ENCODE measurements around the gene DENND6A.
"Not testable (repeated sequence)": the region's sequence is repeated elsewhere in the genome, so short reads cannot be mapped to it uniquely, and the experiment has no call there.

Gene DENND6A

GRCh38 chr3:57652203-57652602 lies 40.7 kb downstream of the DENND6A start:
- no CpG with 5 or more reads among the region's 3 CpGs for WGBS (ENCODE audit: extremely low coverage, insufficient coverage, low lambda C conversion rate)
- no peak overlapping the region for H4K8ac ChIP-seq (ENCODE audit: low read depth, low read length)
- H3K27me3 ChIP-seq (ENCODE audit: insufficient read depth, low read length, poor library complexity) = no peaks in the 10 kb centered on the region
- H2BK5ac ChIP-seq (ENCODE audit: low read length) = no peak overlapping the region
- H3K79me2 ChIP-seq (ENCODE audit: control insufficient read depth, insufficient read depth, low read length) = no peaks in the 10 kb centered on the region
- DNase-seq = no peak
- no peak overlapping the region for H3K27ac ChIP-seq (ENCODE audit: low read depth, low read length)
- no peak overlapping the region for H3K23ac ChIP-seq (ENCODE audit: low read length)
- no peaks in the 10 kb centered on the region for H3K36me3 ChIP-seq (ENCODE audit: control insufficient read depth, insufficient read depth, low read length)
- H3K4me3 ChIP-seq (ENCODE audit: low read length) = no peak overlapping the region
- no peak overlapping the region for H3K9ac ChIP-seq (ENCODE audit: low read length)
- no peaks in the 10 kb centered on the region for H3K4me1 ChIP-seq (ENCODE audit: control insufficient read depth, low read depth, low read length)
- no peak overlapping the region for H3K56ac ChIP-seq (ENCODE audit: low read length)
- H3K79me1 ChIP-seq (ENCODE audit: low read length) = peaks cover 2% of the 10 kb centered on the region
- no peak overlapping the region for H3K18ac ChIP-seq (ENCODE audit: low read length)
- no peak overlapping the region for H3K4ac ChIP-seq (ENCODE audit: low read depth, low read length)
- H4K5ac ChIP-seq (ENCODE audit: low read length) = no peak overlapping the region
- no peak overlapping the region for H2AK5ac ChIP-seq (ENCODE audit: low read length)
- H2BK120ac ChIP-seq (ENCODE audit: low read depth, low read length) = no peak overlapping the region
- H2BK15ac ChIP-seq (replicated peaks; ENCODE audit: low read depth) = no peak overlapping the region
- no peak overlapping the region for H3K4me2 ChIP-seq (ENCODE audit: low read length)

- no peak overlapping the region for H2BK120ac ChIP-seq (ENCODE audit: low read depth, low read length)
- H4K8ac ChIP-seq (ENCODE audit: low read depth, low read length) = no peak overlapping the region
- H2BK5ac ChIP-seq (ENCODE audit: low read length) = no peak overlapping the region
- peaks cover 1% of the 10 kb centered on the region for H3K36me3 ChIP-seq (ENCODE audit: control insufficient read depth, insufficient read depth, low read length)
- H3K79me1 ChIP-seq (ENCODE audit: low read length) = peaks cover 2% of the 10 kb centered on the region
- H3K4me1 ChIP-seq (ENCODE audit: control insufficient read depth, low read depth, low read length) = no peaks in the 10 kb centered on the region
- H3K18ac ChIP-seq (ENCODE audit: low read length) = no peak overlapping the region
- no peak overlapping the region for H3K9ac ChIP-seq (ENCODE audit: low read length)
- H2AK5ac ChIP-seq (ENCODE audit: low read length) = no peak overlapping the region
- H3K56ac ChIP-seq (ENCODE audit: low read length) = no peak overlapping the region
- H3K23ac ChIP-seq (ENCODE audit: low read length) = no peak overlapping the region
- WGBS (ENCODE audit: extremely low coverage, insufficient coverage, low lambda C conversion rate) = no CpG with 5 or more reads among the region's 2 CpGs
- no peaks in the 10 kb centered on the region for H3K79me2 ChIP-seq (ENCODE audit: control insufficient read depth, insufficient read depth, low read length)
- H3K27me3 ChIP-seq (ENCODE audit: insufficient read depth, low read length, poor library complexity) = no peaks in the 10 kb centered on the region
- no peak overlapping the region for H3K4me2 ChIP-seq (ENCODE audit: low read length)
- no peak overlapping the region for H3K27ac ChIP-seq (ENCODE audit: low read depth, low read length)
- no peak overlapping the region for H4K5ac ChIP-seq (ENCODE audit: low read length)
- H2BK15ac ChIP-seq (replicated peaks; ENCODE audit: low read depth) = no peak overlapping the region
- H3K4ac ChIP-seq (ENCODE audit: low read depth, low read length) = no peak overlapping the region
- H3K4me3 ChIP-seq (ENCODE audit: low read length) = no peak overlapping the region
- no peak for DNase-seq
Measured at GRCh38 chr3:57647292-57647940, 45.5 kb downstream of the DENND6A start.

DNA sequence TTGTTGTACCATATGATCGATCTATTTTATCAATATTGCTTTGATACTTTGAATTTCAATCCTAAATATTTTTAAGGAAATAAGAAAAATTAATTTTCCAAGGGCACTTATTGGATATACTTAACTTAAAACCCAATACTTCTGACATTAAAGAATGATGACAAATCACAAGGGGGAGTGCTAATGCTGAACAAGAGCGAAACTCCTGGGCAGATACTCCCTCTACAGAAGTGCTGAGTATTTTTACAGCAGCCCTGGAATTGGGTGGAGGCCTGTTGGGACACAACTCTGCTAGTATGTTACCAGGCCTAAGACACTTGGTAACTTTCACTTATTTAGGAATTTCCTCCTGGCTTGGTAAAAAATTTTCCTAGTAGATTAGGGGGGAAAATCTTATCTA lies 46.2 kb downstream of the DENND6A start:
- H3K4ac ChIP-seq (ENCODE audit: low read depth, low read length) = no peak overlapping the region
- H3K4me3 ChIP-seq (ENCODE audit: low read length) = no peak overlapping the region
- H3K36me3 ChIP-seq (ENCODE audit: control insufficient read depth, insufficient read depth, low read length) = peaks cover 1% of the 10 kb centered on the region
- H2BK15ac ChIP-seq (replicated peaks; ENCODE audit: low read depth) = no peak overlapping the region
- H2AK5ac ChIP-seq (ENCODE audit: low read length) = no peak overlapping the region
- H3K79me1 ChIP-seq (ENCODE audit: low read length) = peaks cover 2% of the 10 kb centered on the region
- H2BK5ac ChIP-seq (ENCODE audit: low read length) = no peak overlapping the region
- H3K56ac ChIP-seq (ENCODE audit: low read length) = no peak overlapping the region
- no peaks in the 10 kb centered on the region for H3K27me3 ChIP-seq (ENCODE audit: insufficient read depth, low read length, poor library complexity)
- no peak overlapping the region for H3K27ac ChIP-seq (ENCODE audit: low read depth, low read length)
- no peak overlapping the region for H2BK120ac ChIP-seq (ENCODE audit: low read depth, low read length)
- no peak overlapping the region for H4K5ac ChIP-seq (ENCODE audit: low read length)
- H3K4me2 ChIP-seq (ENCODE audit: low read length) = no peak overlapping the region
- WGBS (ENCODE audit: extremely low coverage, insufficient coverage, low lambda C conversion rate) = no CpG with 5 or more reads among the region's 2 CpGs
- H3K4me1 ChIP-seq (ENCODE audit: control insufficient read depth, low read depth, low read length) = no peaks in the 10 kb centered on the region
- H4K8ac ChIP-seq (ENCODE audit: low read depth, low read length) = no peak overlapping the region
- no peak overlapping the region for H3K18ac ChIP-seq (ENCODE audit: low read length)
- H3K23ac ChIP-seq (ENCODE audit: low read length) = no peak overlapping the region
- no peaks in the 10 kb centered on the region for H3K79me2 ChIP-seq (ENCODE audit: control insufficient read depth, insufficient read depth, low read length)
- H3K9ac ChIP-seq (ENCODE audit: low read length) = no peak overlapping the region
- DNase-seq = peak; percentile 37

GRCh38 chr3:57644740-57645139 lies 48.1 kb downstream of the DENND6A start:
- Histone ChIP-seq H3K18ac (ENCODE audit: low read length) (no peak overlapping the region), H2BK15ac (replicated peaks; ENCODE audit: low read depth) (no peak overlapping the region), H3K23ac (ENCODE audit: low read length) (no peak overlapping the region), H4K8ac (ENCODE audit: low read depth, low read length) (no peak overlapping the region), H3K27me3 (ENCODE audit: insufficient read depth, low read length, poor library complexity) (no peaks in the 10 kb centered on the region), H3K56ac (ENCODE audit: low read length) (no peak overlapping the region), H2AK5ac (ENCODE audit: low read length) (no peak overlapping the region), H4K5ac (ENCODE audit: low read length) (no peak overlapping the region), H2BK120ac (ENCODE audit: low read depth, low read length) (no peak overlapping the region), H3K27ac (ENCODE audit: low read depth, low read length) (no peak overlapping the region), H3K4ac (ENCODE audit: low read depth, low read length) (no peak overlapping the region), H2BK5ac (ENCODE audit: low read length) (no peak overlapping the region), H3K9ac (ENCODE audit: low read length) (no peak overlapping the region), H3K36me3 (ENCODE audit: control insufficient read depth, insufficient read depth, low read length) (peaks cover 1% of the 10 kb centered on the region), H3K4me2 (ENCODE audit: low read length) (no peak overlapping the region), H3K4me1 (ENCODE audit: control insufficient read depth, low read depth, low read length) (no peaks in the 10 kb centered on the region), H3K4me3 (ENCODE audit: low read length) (no peak overlapping the region), H3K79me1 (ENCODE audit: low read length) (peaks cover 2% of the 10 kb centered on the region), H3K79me2 (ENCODE audit: control insufficient read depth, insufficient read depth, low read length) (no peaks in the 10 kb centered on the region)
- WGBS (ENCODE audit: extremely low coverage, insufficient coverage, low lambda C conversion rate) = no CpG with 5 or more reads among the region's 4 CpGs
- no peak for DNase-seq

DNA sequence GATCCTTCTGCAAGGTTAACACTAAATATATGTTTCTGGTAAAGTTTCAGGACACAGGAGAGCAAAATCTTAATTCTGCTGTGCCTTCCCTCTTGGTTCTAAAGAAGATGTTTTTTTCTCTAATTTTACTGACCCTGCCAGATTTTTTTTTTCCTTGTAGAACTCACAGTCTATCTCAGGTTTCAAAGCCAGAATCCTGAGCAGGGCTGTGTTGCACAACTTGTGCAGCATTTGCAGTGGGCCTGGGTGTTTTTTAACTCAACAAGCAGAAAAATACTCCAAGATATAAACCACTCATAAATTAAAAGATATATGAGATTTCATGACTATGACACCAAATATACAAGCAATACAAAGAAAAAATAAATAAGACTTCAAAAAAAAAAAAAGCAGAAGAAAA lies 55.5 kb downstream of the DENND6A start:
- no peak for DNase-seq

GRCh38 chr3:57634259-57634658 lies 58.6 kb downstream of the DENND6A start:
- not testable (repeated sequence) for H3K27me3 ChIP-seq (ENCODE audit: insufficient read depth, low read length, poor library complexity); H4K8ac ChIP-seq (ENCODE audit: low read depth, low read length); H2BK120ac ChIP-seq (ENCODE audit: low read depth, low read length); H4K5ac ChIP-seq (ENCODE audit: low read length); H3K18ac ChIP-seq (ENCODE audit: low read length); H2BK5ac ChIP-seq (ENCODE audit: low read length); H3K4me1 ChIP-seq (ENCODE audit: control insufficient read depth, low read depth, low read length); H3K4me3 ChIP-seq (ENCODE audit: low read length); H3K36me3 ChIP-seq (ENCODE audit: control insufficient read depth, insufficient read depth, low read length); H3K4me2 ChIP-seq (ENCODE audit: low read length); H2AK5ac ChIP-seq (ENCODE audit: low read length); H3K23ac ChIP-seq (ENCODE audit: low read length); H3K9ac ChIP-seq (ENCODE audit: low read length); H3K79me1 ChIP-seq (ENCODE audit: low read length); H3K56ac ChIP-seq (ENCODE audit: low read length); DNase-seq; H3K79me2 ChIP-seq (ENCODE audit: control insufficient read depth, insufficient read depth, low read length); H3K27ac ChIP-seq (ENCODE audit: low read depth, low read length); H2BK15ac ChIP-seq (replicated peaks; ENCODE audit: low read depth); H3K4ac ChIP-seq (ENCODE audit: low read depth, low read length)
- WGBS (ENCODE audit: extremely low coverage, insufficient coverage, low lambda C conversion rate) = no CpG with 5 or more reads among the region's 3 CpGs

More for the DNA sequence above, 55.5 kb downstream of the DENND6A start:
- Histone ChIP-seq H3K4me2 (ENCODE audit: low read length) (no peak overlapping the region), H2AK5ac (ENCODE audit: low read length) (no peak overlapping the region), H3K27me3 (ENCODE audit: insufficient read depth, low read length, poor library complexity) (no peaks in the 10 kb centered on the region), H3K79me2 (ENCODE audit: control insufficient read depth, insufficient read depth, low read length) (no peaks in the 10 kb centered on the region), H4K5ac (ENCODE audit: low read length) (no peak overlapping the region), H3K36me3 (ENCODE audit: control insufficient read depth, insufficient read depth, low read length) (peaks cover 3% of the 10 kb centered on the region), H3K4me3 (ENCODE audit: low read length) (no peak overlapping the region), H2BK15ac (replicated peaks; ENCODE audit: low read depth) (no peak overlapping the region), H3K27ac (ENCODE audit: low read depth, low read length) (no peak overlapping the region), H4K8ac (ENCODE audit: low read depth, low read length) (no peak overlapping the region), H3K79me1 (ENCODE audit: low read length) (no peaks in the 10 kb centered on the region), H3K18ac (ENCODE audit: low read length) (no peak overlapping the region), H3K9ac (ENCODE audit: low read length) (no peak overlapping the region), H3K4ac (ENCODE audit: low read depth, low read length) (no peak overlapping the region), H2BK120ac (ENCODE audit: low read depth, low read length) (no peak overlapping the region), H3K4me1 (ENCODE audit: control insufficient read depth, low read depth, low read length) (no peaks in the 10 kb centered on the region), H2BK5ac (ENCODE audit: low read length) (no peak overlapping the region), H3K56ac (ENCODE audit: low read length) (no peak overlapping the region), H3K23ac (ENCODE audit: low read length) (no peak overlapping the region)
